KOPT-K1 (cell line): ENCODE data around the gene GARIN5B.

Source experiments
- H3K27ac ChIP-seq: fragments of 200-600 bp; sonication (generic); 2 replicates; pipeline ENCODE4 v1.5.1; 2016; ENCODE audit warnings: antibody characterized with exemption, mild to moderate bottlenecking, low read depth, low read length; ENCODE audit not compliant: poor library complexity, severe bottlenecking
- H3K36me3 ChIP-seq: fragments of 200-600 bp; sonication (generic); 2 replicates; pipeline ENCODE4 v1.5.1; 2017; ENCODE audit warnings: antibody characterized with exemption, mild to moderate bottlenecking, low read length, moderate library complexity; ENCODE audit not compliant: insufficient read depth
- H3K9me3 ChIP-seq: fragments of 200-600 bp; sonication (generic); 2 replicates; pipeline ENCODE4 v1.5.1; 2017; ENCODE audit warnings: antibody characterized with exemption, low read length, mild to moderate bottlenecking; ENCODE audit not compliant: insufficient read depth, poor library complexity, severe bottlenecking

Gene GARIN5B

DNA sequence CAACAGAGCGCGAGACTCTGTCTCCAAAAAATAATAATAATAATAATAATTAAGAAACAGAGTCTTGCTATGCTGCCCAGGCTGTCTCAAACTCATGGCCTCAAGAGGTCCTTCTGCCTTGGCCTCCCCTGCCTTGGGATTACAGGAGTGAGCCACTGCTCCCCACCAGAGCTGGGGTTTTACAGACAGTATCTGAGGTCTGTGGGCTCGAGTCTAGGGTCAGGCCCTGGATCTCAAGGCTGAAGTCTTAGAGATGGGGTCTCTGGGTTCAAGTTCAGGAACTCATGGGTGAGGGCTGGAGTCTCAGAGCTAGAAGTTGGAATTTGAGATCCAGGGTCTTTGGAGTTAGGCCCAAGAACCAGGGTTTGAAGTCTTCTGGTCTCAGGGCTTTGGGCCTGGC is 3.7 kb upstream of the GARIN5B start:
- Histone ChIP-seq H3K36me3 (no peaks in the 10 kb centered on the region), H3K9me3 (no peaks in the 10 kb centered on the region), H3K27ac (no peak overlapping the region)

DNA sequence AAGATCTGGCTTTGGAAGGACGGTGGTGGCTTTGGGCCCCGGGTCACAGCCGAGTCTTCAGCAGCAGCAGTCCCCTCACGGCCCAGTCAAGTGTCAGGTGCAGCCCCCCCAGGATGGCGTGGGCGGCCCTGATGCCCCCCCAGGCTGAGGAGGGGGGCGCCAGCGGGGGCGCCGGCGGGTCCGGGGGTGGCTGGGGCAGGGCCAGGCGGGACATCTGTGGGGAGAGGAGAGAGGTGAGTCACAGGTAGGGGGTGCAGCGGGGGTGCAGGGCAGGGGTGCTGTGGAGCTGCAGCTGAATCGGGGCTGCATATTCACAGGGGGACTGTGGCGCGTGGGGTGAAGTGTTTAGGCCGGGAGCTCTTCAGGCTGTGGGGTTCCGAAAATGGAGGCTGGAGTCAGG is 2.9 kb upstream of the GARIN5B start:
- H3K36me3 ChIP-seq: no peaks in the 10 kb centered on the region
- H3K9me3 ChIP-seq: no peaks in the 10 kb centered on the region
- H3K27ac ChIP-seq: no peak overlapping the region

DNA sequence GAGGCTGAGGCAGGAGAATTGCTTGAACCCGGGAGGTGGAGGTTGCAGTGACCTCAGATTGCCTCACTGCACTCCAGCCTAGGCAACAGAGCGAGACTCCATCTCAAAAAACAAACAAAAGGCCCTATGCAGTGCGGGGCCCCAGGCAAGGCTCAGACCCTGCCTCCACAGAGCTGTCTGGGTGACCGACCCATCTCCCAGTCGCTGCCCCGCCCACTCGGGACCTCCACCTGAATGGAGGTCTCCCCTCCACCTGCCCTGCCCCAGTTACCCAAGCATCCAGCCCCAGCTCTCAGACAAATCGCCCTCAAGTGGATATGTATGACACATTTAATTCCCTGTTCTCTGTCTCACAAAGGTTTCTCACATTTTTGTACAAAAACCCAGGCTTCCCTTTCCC is 2.2 kb upstream of the GARIN5B start:
- Histone ChIP-seq H3K27ac (no peak overlapping the region), H3K36me3 (no peaks in the 10 kb centered on the region), H3K9me3 (no peaks in the 10 kb centered on the region)

DNA sequence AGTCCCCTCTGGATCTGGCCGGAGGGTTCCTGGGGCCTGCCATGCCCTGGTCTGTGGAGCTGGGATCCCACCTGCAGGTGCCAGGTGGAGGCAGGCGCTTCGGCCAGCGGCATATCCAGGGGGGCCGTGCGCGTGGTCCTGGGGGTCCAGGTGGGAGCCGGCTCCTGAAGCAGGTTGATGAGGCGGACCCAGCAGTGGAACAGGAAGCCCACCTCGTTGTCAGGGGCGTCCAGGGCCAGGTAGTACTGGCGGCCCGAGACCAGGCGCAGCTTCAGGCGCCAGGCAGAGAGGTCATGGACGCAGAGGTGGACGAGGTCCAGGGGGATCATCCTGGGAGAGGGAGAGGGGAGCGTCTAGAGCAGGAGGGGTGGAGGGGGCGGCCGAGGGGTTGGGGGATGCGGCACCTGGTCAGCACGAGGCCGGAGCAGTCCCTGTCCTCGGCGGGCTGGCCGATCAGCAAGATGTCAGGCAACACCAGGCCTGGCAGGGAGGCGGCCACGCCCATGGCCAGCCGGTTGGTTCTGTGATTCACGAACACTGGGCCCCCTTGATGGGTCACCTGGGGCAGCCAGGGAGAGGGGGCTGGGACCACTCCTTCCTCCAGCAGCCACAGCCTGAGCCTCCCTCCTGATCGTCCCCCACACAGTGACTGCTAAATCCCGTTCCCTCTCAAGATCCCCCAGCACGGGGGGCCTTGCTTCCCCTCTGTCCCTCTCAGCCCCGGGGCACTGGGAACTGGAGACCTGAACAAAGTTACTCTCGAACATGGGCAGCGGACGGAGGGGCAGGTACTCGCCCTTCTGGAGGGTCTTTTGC is 678 bp downstream of the GARIN5B start:
- no peak overlapping the region for H3K27ac ChIP-seq
- no peaks in the 10 kb centered on the region for H3K36me3 ChIP-seq
- no peaks in the 10 kb centered on the region for H3K9me3 ChIP-seq

DNA sequence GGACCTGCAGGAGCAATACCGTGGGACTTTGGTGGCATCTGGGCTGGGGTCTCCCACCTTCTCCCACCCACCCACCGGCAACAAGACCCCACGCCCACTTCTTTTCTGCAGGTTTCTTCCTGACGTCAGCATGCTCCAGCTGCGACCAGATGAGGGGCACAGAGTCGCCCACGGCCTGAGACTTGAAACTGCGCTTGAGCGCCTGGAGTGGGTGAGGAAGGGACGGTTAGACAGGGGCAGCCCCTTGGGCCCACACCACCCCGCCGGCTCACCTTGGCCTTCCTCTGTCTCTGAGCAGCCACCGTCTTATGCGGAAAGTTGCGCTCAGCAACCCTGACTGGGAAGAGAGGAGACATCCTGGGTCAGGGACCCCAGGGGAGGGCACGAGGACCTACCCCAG is 2.2 kb downstream of the GARIN5B start:
- Histone ChIP-seq H3K9me3 (no peaks in the 10 kb centered on the region), H3K36me3 (no peaks in the 10 kb centered on the region), H3K27ac (no peak overlapping the region)

DNA sequence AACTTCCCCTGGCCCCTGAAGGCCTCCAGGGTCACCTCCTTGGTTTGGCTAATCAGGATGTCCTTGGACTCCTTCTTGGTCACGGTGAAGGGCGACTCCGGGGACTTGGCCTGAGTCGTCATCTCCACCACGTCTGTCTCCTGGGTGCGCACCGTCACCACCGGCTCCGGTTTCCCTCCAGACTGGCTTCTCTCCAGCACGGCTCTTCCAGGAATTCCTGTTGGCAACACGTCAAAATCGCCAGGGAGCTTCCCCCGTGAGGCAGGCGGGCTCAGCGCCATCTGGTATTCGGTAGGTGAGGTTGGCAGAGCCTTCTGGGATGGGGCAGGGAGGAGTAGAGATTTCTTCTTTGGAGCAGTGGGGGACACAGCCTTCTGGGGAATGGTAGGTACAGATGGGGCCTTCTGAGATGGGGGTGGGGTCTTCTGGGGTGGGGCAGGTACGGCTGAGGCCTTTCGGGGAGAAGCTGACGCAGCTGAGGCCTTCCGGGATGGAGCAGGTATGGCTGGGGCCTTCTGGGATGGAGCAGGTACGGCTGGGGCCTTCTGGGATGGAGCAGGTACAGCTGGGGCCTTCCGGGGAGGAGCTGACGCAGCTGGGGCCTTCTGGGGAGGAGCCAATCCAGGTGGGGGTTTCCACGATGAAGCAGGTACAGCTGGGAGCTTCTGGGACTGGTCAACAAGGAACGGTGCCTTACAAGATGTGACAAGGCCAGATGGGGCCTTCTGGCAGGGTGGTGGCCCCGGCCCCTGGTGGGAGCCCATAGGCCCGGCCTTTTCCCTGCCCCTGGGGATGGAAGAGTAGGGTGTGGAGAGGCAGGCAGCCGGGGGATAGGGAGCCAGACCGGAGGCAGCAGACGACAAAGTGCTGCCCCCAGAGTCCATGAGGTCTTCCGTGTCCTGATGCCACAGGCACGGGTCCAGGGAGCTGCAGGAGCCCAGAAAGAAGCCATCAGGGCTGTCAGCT is 3.8 kb downstream of the GARIN5B start:
- no peak overlapping the region for H3K27ac ChIP-seq
- H3K9me3 ChIP-seq: no peaks in the 10 kb centered on the region

DNA sequence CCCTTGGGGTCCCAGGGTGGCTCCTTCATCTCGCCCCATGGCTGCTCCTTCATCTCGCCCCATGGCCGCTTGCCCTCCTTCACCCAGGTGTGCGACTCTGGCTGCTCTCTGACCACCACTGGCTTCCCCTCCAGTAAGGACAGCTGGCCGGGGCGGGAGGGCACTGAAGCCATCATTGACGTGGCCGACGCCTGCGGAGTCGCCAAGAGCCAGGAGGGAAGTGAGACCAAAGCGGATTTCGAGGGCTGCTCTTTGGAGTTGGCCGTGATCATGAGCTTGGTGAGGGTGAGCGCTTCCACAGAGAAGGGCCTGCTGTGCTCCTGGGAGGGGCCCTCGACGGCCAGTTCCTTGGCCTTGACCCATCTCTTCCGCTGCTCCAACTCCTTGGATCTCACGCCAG is 4.6 kb downstream of the GARIN5B start:
- no peaks in the 10 kb centered on the region for H3K36me3 ChIP-seq
- H3K9me3 ChIP-seq: no peaks in the 10 kb centered on the region
- H3K27ac ChIP-seq: no peak overlapping the region

More for the DNA sequence above, 3.8 kb downstream of the GARIN5B start:
- no peaks in the 10 kb centered on the region for H3K36me3 ChIP-seq

DNA sequence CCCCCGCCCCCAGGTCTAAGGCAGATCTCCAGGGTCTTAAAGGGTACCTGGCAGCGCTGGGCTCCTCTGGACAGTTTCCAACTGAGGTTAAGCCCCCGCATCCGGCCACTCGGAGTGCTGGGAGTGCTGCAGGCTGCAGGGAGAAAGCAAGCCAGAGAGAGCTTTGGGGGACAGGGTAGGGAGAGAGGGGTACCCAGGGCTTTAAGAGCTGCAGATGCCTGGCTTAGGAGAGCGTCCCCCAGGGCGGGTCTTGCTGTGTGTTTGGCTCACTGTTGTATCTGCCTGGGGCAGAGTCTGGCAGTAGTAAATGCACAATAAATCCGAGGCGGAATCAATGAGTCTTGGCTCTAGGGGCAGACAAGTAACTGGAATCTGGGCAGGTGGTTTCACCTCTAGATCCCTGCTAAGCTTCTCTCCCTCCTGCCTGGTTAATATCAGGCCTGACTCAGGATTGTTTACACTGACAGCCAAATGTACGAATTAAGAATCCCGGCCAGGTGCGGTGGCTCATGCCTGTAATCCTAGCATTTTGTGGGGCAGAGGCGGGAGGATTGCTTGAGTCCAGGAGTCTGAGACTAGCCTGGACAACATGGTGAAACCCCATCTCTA is 7.7 kb downstream of the GARIN5B start:
- Histone ChIP-seq H3K27ac (no peak overlapping the region), H3K9me3 (no peaks in the 10 kb centered on the region), H3K36me3 (no peaks in the 10 kb centered on the region)

DNA sequence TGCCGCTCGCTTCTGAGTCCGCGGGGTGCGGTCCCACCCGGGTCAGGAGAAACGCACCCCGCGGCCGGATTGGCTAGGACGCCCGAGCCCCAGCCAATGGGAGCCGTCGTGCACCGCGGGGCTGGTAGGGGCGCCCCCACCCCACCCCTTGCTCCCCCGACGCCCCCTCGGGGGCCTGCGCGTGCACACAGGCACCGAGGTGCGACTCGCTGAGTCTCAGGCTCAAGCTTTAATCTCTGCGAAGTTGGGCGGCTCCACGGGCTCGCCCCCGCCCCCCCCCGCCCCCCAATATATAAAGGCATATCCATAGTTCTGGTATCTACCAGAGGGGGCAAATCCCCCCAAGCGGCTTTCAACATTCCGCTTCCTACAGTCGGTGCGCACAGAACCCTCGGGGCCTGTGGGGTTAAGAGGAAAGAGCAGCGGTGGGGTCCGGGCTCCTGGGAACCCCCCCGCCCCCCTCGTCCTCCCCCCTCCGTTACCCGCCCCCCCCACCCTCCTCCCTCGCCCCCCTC is 8.3 kb downstream of the GARIN5B start, which contains the start of gene COX6B2:
Gene COX6B2 (minus strand): TSS at position 22 of the 515 bp plus-strand sequence. CDS start 198 bp downstream, outside the sequence.
- Histone ChIP-seq H3K9me3 (no peaks in the 10 kb centered on the region), H3K27ac (no peak within 1 kb of the TSS), H3K36me3 (no peaks in the 10 kb centered on the region)

DNA sequence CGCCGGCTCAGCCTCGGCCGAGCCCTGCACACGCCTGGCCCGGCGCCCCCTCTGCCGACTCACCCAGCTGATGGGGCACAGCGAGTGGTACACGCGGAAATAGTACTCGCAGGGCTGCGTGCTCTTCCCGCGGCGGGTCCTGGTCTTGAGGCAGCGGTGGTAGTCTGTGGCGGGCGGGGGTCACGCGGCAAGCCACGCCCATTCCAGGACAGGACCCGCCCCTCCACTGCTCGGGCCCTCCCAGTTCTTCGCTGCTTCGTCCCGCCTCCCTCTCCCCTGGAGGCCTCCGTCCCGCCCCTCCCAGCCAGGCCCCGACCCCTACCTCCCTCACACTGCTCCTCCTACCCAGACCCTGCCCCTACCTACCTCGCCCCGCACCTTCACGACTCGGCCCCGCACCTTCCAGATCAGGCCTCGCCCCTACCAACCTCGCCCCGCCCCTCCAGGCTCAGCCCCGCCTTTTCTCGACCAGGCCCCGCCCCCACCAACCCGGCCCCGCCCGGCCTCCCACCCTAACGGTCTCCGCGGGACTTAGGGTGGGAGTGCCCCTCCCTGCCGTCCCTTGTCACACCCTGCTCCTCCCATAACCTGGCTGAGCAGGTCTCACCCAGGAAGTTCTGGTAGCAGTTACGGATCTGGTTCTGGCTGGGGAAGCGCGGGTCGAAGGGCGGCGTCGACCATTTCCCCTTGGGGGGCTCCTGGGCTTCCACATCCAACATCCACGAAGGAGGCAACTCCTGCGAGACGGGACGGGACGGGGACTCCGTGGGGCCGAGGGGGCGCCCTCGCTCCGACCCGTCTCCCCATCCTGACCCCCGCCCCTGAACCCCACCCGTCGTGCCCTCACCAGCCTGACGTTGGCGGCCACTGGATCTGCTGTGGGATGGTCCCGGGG is 9.0 kb downstream of the GARIN5B start:
- Histone ChIP-seq H3K27ac (no peak overlapping the region), H3K9me3 (no peaks in the 10 kb centered on the region), H3K36me3 (no peaks in the 10 kb centered on the region; the same call in 1 of the 2 replicates)

DNA sequence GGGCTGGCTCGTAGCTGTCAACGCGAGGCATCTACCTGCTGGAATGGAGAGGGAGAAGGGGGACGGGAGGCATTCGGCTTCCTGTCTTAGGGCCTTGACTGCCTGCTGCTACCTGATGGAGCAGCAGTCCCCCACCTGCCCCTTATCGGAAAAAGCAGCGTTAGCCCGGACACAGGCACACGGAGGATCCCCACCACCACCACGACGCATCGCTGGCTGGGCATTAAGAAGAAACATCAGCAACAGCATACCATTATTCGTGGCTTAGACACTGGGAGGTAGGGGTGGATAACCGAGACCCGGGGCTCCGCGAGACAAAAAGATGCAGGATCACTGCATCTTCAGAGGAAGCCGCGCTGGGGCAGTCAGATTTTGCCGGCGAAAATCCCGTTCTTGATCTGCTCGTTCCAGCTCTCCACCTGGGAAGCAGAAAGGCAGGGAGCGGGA is 9.7 kb downstream of the GARIN5B start:
- Histone ChIP-seq H3K36me3 (no peaks in the 10 kb centered on the region; the same call in 1 of the 2 replicates), H3K27ac (no peak overlapping the region), H3K9me3 (no peaks in the 10 kb centered on the region)

DNA sequence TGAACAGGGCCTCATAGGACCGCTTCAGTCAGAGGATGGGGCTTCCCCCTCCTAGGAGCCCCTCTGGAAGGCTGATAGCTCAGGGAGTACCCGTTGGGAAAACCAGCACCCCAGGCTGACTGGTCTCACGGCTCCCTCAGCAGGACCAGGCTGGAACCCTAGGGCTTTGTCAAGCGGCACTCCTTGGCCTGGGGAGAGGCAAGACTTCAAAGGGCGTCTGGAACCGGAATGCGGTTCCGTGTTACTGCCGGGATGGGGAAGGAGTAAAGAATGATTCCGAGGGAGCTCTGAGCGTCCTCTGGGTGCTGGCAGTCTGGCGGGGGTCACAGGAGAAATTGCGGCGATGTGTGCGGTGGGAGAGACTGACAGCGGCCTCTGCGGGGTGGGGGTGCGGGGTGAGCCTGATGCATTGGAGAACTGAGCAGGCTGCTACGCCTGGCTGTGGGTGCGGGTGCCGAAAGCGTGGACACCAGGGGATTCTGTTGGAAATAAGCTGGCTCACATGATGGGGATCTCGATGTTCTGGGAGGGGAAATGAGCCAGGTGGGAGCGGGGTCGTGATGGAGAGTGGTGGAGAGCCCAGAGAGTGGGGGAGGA is 10.4 kb downstream of the GARIN5B start:
- Histone ChIP-seq H3K36me3 (peaks cover 2% of the 10 kb centered on the region; the same call in 1 of the 2 replicates), H3K9me3 (no peaks in the 10 kb centered on the region), H3K27ac (no peak overlapping the region)

DNA sequence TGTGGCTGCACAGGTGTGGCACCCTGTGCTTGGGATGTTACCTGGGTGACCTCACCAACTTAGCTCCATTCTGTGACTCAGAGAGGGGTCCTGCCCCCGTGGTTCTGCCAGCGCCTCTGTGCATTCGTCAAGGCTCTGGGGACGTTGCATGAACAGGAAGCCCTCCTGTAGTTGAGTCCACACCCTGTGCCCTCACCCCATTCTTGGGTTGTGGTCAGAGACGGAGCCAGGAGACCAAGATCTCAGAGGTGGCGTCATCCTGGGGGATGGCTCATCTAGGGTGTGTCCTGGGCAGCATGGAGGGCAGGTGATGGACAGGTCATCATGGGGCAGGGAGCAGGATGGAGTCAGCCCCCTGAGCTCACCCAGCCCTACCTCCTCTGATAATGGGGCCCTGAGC is 11.0 kb downstream of the GARIN5B start:
- no peak overlapping the region for H3K27ac ChIP-seq
- H3K36me3 ChIP-seq: peaks cover 8% of the 10 kb centered on the region; the same call in 1 of the 2 replicates

More for the DNA sequence above, 11.0 kb downstream of the GARIN5B start:
- H3K9me3 ChIP-seq: no peaks in the 10 kb centered on the region
